VCaP (cell line): ENCODE measurements around the gene KCNA4.

ENCODE experiments used
- H3K27ac ChIP-seq: fragments of 450-650 bp; 2 replicates; pipeline ENCODE4 v1.5.1; 2017
- TF ChIP-seq, protein P1 (sequence below): fragments of 450-650 bp; conservative IDR thresholded peaks from 2 replicates; pipeline ENCODE4 v1.5.1; 2017; ENCODE audit warnings: mild to moderate bottlenecking, moderate library complexity

Gene KCNA4

DNA sequence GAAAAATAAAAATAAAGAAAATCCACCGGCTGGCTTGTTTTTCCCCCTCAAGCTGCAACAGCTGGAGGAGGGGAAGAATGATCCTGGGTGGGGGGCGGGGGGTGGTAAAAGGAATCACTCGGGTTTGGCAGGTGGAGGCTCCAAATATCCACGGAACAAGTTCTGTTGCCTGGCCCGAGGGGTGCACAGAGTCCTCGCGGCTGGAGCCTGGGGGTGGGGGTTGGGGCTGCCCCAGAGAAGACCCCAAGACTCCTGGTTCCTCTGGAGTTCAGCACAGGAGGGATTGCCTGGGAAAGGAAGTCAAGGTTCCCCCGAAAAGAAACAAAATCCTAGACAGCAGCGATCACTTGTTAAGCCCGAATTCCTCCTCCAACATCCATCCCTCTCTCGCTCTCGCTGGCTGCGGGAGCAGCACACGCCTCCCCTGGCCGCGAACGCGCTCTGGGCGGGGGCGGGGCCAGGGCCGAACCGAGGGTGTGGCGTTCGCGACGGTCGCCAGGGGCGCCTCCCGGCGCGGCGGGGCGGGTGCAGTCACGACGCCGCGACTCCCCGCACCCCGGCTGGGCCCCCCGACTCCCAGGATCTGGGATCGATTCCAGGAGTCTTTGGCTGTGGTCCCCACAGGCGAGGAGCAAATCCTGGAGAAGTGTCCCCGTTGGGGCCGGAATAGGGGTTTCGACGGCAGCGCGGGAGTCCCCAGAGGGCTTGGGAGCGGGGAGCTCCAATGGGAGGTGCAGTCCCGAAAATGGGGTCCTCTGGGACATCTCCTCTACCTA is at the start of gene KCNA4:
KCNA4 (minus strand) TSS at position 443 of the 776 bp plus-strand sequence. CDS start 4,352 bp downstream, outside the sequence.
- TF ChIP-seq, protein P1, sequence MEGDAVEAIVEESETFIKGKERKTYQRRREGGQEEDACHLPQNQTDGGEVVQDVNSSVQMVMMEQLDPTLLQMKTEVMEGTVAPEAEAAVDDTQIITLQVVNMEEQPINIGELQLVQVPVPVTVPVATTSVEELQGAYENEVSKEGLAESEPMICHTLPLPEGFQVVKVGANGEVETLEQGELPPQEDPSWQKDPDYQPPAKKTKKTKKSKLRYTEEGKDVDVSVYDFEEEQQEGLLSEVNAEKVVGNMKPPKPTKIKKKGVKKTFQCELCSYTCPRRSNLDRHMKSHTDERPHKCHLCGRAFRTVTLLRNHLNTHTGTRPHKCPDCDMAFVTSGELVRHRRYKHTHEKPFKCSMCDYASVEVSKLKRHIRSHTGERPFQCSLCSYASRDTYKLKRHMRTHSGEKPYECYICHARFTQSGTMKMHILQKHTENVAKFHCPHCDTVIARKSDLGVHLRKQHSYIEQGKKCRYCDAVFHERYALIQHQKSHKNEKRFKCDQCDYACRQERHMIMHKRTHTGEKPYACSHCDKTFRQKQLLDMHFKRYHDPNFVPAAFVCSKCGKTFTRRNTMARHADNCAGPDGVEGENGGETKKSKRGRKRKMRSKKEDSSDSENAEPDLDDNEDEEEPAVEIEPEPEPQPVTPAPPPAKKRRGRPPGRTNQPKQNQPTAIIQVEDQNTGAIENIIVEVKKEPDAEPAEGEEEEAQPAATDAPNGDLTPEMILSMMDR: no peak
- H3K27ac ChIP-seq: no peak within 1 kb of the TSS

DNA sequence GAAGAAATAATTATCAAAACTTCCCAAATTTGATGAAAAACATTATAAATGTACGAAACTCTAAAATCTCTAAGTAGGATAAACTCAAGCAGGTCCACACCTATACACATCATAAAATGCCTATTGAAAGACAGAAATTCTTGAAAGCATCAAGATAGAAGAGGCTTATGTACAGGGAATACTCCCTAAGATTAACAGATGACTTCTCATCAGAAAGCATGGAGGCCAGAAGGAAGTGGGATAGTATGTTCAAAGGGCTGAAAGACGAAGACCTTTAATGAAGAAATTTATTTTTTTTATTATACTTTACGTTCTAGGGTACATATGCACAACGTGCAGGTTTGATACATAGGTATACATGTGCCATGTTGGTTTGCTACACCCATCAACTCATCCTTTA is 45.3 kb upstream of the KCNA4 start:
- TF ChIP-seq, protein P1: no peak
- no peak overlapping the region for H3K27ac ChIP-seq

DNA sequence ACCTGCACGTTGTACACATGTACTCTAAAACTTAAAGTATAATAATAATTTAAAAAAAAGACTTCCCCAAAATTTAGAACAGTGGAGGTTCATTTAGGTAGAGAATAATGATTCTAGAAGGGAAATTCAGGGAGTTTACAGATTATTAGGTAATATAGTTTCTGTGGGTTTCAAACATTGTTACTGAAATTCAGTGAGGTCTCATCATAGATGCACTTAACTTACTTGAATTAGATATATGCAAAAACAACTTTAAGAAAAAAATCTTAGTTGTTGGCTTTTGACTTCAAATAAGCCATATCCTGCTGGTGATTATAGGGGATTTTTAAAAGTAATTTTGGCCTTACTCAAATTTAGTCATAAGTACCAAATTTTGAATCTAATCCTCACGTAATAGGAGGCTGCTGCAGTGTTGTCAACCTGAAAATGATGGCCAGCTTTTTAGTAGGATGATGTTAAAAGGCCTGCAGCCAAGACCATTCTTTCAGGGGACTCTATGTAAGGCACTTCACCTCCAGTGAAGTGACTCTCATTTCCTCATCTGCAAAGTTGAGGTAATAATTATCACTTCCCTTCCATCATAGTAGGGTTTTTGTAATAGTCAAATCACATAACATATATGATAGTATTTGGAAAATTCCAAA is 42.5 kb upstream of the KCNA4 start:
- no peak overlapping the region for H3K27ac ChIP-seq
- TF ChIP-seq, protein P1: no peak

- TF ChIP-seq, protein P1: no peak
- H3K27ac ChIP-seq: no peak overlapping the region
Observed at GRCh38 chr11:30049214-30049613, 32.4 kb upstream of the KCNA4 start.

- TF ChIP-seq, protein P1: no peak
Observed at GRCh38 chr11:30046578-30046945, 29.7 kb upstream of the KCNA4 start.

DNA sequence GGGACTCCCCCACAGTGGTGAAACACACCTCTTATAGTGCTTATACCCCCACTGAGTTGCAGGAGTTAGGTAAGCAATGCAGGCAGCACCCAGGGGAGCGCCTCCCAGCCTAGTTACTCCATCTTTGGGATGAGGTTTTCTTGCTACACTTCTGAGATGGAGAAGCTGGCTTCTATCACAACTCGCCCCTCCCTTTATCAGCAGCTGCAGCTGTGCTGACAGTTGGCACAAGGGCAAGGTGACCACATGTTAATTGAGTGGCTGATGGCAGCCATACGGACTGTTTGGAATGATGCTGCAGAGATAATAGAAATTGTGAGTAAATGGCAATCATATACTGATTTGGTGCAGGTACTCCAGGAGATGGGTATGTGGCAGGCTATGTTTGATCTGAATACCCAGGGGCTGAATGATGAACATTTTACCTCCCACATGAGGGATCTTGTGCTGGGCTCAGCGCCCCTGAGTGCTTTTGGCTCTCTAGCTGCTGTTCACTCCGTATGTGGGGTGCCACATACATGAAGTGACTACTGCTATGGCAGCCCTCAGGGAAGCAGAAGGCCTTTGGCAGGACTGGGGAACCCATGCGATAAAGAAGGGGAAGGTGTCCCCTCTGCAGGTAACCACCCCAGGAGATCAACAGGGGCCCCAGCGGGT is 29.2 kb upstream of the KCNA4 start:
- TF ChIP-seq, protein P1: no peak
- no peak overlapping the region for H3K27ac ChIP-seq

More at GRCh38 chr11:30046578-30046945, 29.7 kb upstream of the KCNA4 start:
- no peak overlapping the region for H3K27ac ChIP-seq

- TF ChIP-seq, protein P1: no peak
- no peak overlapping the region for H3K27ac ChIP-seq
Observed at GRCh38 chr11:30045144-30045543, 28.3 kb upstream of the KCNA4 start.
